Measurements from ENCODE around the gene SPATA31A6.
"Not testable (repeated sequence)": the region's sequence is repeated elsewhere in the genome, so short reads cannot be mapped to it uniquely, and the experiment has no call there.

The SPATA31A6 gene

GRCh38 chr9:42183359-42183758, at the start of gene SPATA31A6:
Gene SPATA31A6, plus strand, starts transcription at chr9:42183659. Its CDS starts 29 bp downstream, at chr9:42183688.
- not testable (repeated sequence) for DNase-seq (ENCODE audit: low read depth in 1 of 2, low spot score in 1 of 2)

DNA sequence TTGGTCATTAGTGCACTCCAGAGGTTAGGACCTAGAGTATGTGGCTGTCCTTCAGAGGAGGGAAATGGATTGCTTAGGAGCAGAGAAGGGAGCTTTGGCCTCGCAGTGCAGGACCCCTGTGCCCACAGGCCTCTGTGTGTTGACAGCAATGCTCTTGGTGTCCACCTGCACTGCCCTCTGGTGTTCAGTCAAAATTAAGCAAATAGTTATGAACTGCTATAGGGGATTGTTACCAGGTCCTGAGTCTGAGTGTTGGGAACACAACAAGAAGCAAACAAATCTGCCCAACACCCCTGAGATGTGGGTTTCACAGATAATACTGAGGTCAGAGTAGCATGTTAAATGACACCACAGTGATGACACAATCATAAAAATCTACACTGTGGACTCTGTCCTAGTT, 23.2 kb upstream of the SPATA31A6 start:
- DNase-seq (ENCODE audit: low read depth in 1 of 2, low spot score in 1 of 2): not testable (repeated sequence)

DNA sequence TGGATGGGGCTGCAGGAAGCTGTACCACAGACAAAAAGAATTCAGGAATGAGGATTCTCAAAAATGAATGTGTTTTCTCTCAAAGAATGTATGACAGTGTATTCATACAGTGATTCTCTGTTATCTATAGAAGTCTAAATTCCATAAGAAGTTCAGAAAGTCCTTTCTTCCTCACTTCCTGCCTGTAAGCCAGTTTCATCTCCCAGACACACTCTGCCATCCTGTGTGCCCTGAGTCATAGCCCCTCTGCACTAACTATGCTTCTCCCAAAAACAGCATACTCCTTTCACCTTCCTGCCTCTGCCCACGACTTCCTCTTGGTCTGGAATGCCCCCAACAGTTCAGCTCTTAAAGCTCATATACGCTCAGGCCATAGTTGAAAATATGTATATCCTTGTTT, 36.4 kb downstream of the SPATA31A6 start:
- not testable (repeated sequence) for DNase-seq (ENCODE audit: low read depth in 1 of 2, low spot score in 1 of 2)

GRCh38 chr9:42223230-42223629, 39.8 kb downstream of the SPATA31A6 start:
- not testable (repeated sequence) for DNase-seq (ENCODE audit: low read depth in 1 of 2, low spot score in 1 of 2)

DNA sequence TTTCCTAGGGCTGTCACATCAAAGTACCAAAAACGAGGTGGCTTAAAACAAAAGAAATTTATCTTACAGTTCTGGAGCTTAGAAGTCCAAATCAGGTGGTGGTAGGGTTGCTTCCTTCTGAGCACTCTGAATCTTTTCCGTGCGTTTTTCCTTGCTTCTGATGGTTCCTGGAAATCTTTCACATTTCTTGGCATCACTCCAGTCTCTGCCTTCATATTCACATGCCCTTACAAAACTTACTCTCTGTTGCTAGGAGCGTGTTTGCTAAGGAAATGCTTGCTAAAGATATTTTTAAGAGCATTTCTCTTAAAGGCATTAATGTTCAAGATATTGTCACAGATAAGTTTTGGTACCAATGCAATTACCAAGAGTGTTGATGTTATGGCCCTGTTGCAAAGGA, 49.6 kb downstream of the SPATA31A6 start:
- not testable (repeated sequence) for DNase-seq (ENCODE audit: low read depth in 1 of 2, low spot score in 1 of 2)

DNA sequence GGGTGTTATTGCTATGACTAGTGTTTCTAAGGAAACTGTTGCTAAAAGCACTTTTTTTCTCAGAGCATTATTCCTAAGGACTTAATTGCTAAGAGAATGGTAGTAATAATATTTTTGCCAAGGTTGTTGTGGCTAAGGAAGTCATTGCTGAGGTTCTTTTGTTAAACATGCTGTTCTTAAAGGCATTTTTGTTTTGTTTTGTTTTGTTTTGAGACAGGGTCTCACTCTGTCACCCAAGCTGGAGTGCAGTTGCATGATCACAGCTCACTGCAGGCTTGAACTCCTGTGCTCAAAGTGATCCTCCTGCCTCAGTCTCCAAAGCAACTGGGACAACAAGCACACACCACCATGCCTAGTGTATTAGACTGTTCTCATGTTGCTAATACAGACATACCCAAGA, 51.2 kb downstream of the SPATA31A6 start:
- not testable (repeated sequence) for DNase-seq (ENCODE audit: low read depth in 1 of 2, low spot score in 1 of 2)

- not testable (repeated sequence) for DNase-seq (ENCODE audit: low read depth in 1 of 2, low spot score in 1 of 2)
Observed at GRCh38 chr9:42235352-42235991, 52.0 kb downstream of the SPATA31A6 start.

GRCh38 chr9:42236097-42236496, 52.6 kb downstream of the SPATA31A6 start:
- DNase-seq (ENCODE audit: low read depth in 1 of 2, low spot score in 1 of 2): not testable (repeated sequence)

DNA sequence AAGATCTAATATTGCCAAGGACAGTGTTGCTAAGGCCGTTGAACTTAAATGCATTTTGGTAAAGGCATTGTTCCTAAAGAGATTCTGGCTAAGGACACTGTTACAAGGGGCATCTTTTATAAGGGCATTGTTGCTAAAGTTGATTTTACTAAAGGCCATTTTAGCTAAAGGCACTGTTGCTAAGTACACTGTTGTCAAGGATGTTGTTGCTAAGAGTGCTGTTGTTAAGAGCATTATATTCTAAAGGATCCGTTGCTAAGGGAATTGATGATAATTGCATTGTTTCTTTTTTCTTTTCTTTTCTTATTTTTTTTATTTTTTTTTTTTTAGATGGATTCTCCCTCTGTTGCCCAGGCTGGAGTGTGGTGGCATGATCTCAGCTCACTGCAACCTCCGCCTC, 53.9 kb downstream of the SPATA31A6 start:
- DNase-seq (ENCODE audit: low read depth in 1 of 2, low spot score in 1 of 2): not testable (repeated sequence)

DNA sequence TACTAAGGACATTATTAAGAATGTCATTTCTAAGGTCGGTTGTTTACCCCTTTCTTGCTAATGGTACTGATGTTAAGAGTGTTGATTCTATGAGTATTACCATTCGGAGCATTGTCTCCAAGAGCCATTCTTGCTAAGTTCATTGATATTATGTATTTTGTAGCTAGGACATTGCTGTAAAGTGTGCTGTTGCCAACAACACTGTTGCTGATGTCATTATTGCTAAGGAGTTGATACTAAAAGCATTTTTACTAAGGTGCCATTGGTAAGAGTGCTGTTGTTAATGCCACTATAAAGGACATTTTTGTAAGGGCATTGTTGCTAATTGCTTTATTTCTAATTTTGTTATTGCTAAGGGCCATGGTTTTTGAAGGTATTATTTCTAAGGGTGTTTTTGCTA, 55.4 kb downstream of the SPATA31A6 start:
- not testable (repeated sequence) for DNase-seq (ENCODE audit: low read depth in 1 of 2, low spot score in 1 of 2)
